ENCODE results near the gene MAP3K5.

MAP3K5 gene

GRCh38 chr6:136669299-136669699 is 123.0 kb downstream of the MAP3K5 start:
- 95 to 96% methylated on average over 3 of the region's 3 CpGs for WGBS, 2 experiments
- H3K27me3 ChIP-seq (ENCODE audit: control insufficient read depth, insufficient read depth, low read length, poor library complexity, severe bottlenecking): no peaks in the 10 kb centered on the region
- H3K36me3 ChIP-seq (ENCODE audit: control insufficient read depth, insufficient read depth, low read length): no peaks in the 10 kb centered on the region
- no peak overlapping the region for H3K4me3 ChIP-seq (ENCODE audit: insufficient read depth, low read depth, low read length)
- H3K9me3 ChIP-seq (ENCODE audit: control insufficient read depth, low read length): no peaks in the 10 kb centered on the region
- H3K27ac ChIP-seq (ENCODE audit: insufficient read depth, low read depth, low read length, poor library complexity, severe bottlenecking): no peak overlapping the region
- no peaks in the 10 kb centered on the region for H3K4me1 ChIP-seq (ENCODE audit: control insufficient read depth, insufficient read depth, low read length)

GRCh38 chr6:136668571-136668970 is 123.7 kb downstream of the MAP3K5 start:
- H3K36me3 ChIP-seq (ENCODE audit: control insufficient read depth, insufficient read depth, low read length): no peaks in the 10 kb centered on the region

GRCh38 chr6:136666041-136666440 is 126.2 kb downstream of the MAP3K5 start:
- Histone ChIP-seq H3K27me3 (ENCODE audit: control insufficient read depth, insufficient read depth, low read length, poor library complexity, severe bottlenecking) (no peaks in the 10 kb centered on the region), H3K9me3 (ENCODE audit: control insufficient read depth, low read length) (no peaks in the 10 kb centered on the region), H3K27ac (ENCODE audit: insufficient read depth, low read depth, low read length, poor library complexity, severe bottlenecking) (no peak overlapping the region), H3K4me1 (ENCODE audit: control insufficient read depth, insufficient read depth, low read length) (no peaks in the 10 kb centered on the region), H3K4me3 (ENCODE audit: insufficient read depth, low read depth, low read length) (no peak overlapping the region), H3K36me3 (ENCODE audit: control insufficient read depth, insufficient read depth, low read length) (no peaks in the 10 kb centered on the region)
- WGBS, 2 experiments: 100% methylated on average over 1 of the region's 1 CpG

More at GRCh38 chr6:136668571-136668970, 123.7 kb downstream of the MAP3K5 start:
- 90% methylated on average over 3 of the region's 3 CpGs for WGBS, 2 experiments
- H3K4me1 ChIP-seq (ENCODE audit: control insufficient read depth, insufficient read depth, low read length): no peaks in the 10 kb centered on the region
- no peak overlapping the region for H3K27ac ChIP-seq (ENCODE audit: insufficient read depth, low read depth, low read length, poor library complexity, severe bottlenecking)
- H3K9me3 ChIP-seq (ENCODE audit: control insufficient read depth, low read length): no peaks in the 10 kb centered on the region
- no peak overlapping the region for H3K4me3 ChIP-seq (ENCODE audit: insufficient read depth, low read depth, low read length)
- no peaks in the 10 kb centered on the region for H3K27me3 ChIP-seq (ENCODE audit: control insufficient read depth, insufficient read depth, low read length, poor library complexity, severe bottlenecking)

- H3K27me3 ChIP-seq (ENCODE audit: control insufficient read depth, insufficient read depth, low read length, poor library complexity, severe bottlenecking): no peaks in the 10 kb centered on the region
- no peak overlapping the region for H3K4me3 ChIP-seq (ENCODE audit: insufficient read depth, low read depth, low read length)
- H3K4me1 ChIP-seq (ENCODE audit: control insufficient read depth, insufficient read depth, low read length): no peaks in the 10 kb centered on the region
- H3K27ac ChIP-seq (ENCODE audit: insufficient read depth, low read depth, low read length, poor library complexity, severe bottlenecking): no peak overlapping the region
- H3K9me3 ChIP-seq (ENCODE audit: control insufficient read depth, low read length): no peaks in the 10 kb centered on the region
- 87 to 100% methylated on average over 1 to 3 of the region's 3 CpGs for WGBS, 2 experiments
- H3K36me3 ChIP-seq (ENCODE audit: control insufficient read depth, insufficient read depth, low read length): no peaks in the 10 kb centered on the region
Observed at GRCh38 chr6:136662347-136663237, 129.7 kb downstream of the MAP3K5 start.

GRCh38 chr6:136660727-136661126 is 131.6 kb downstream of the MAP3K5 start:
- H3K27me3 ChIP-seq (ENCODE audit: control insufficient read depth, insufficient read depth, low read length, poor library complexity, severe bottlenecking): no peaks in the 10 kb centered on the region
- no peaks in the 10 kb centered on the region for H3K4me1 ChIP-seq (ENCODE audit: control insufficient read depth, insufficient read depth, low read length)
- 83 to 88% methylated on average over 1 of the region's 1 CpG for WGBS, 2 experiments
- H3K36me3 ChIP-seq (ENCODE audit: control insufficient read depth, insufficient read depth, low read length): no peaks in the 10 kb centered on the region
- no peaks in the 10 kb centered on the region for H3K9me3 ChIP-seq (ENCODE audit: control insufficient read depth, low read length)
- H3K4me3 ChIP-seq (ENCODE audit: insufficient read depth, low read depth, low read length): no peak overlapping the region
- H3K27ac ChIP-seq (ENCODE audit: insufficient read depth, low read depth, low read length, poor library complexity, severe bottlenecking): no peak overlapping the region

- Histone ChIP-seq H3K9me3 (ENCODE audit: control insufficient read depth, low read length) (no peaks in the 10 kb centered on the region), H3K4me1 (ENCODE audit: control insufficient read depth, insufficient read depth, low read length) (no peaks in the 10 kb centered on the region)
- WGBS, 2 experiments: 91 to 94% methylated on average over 4 of the region's 6 CpGs
Observed at GRCh38 chr6:136659991-136660499, 132.2 kb downstream of the MAP3K5 start.

GRCh38 chr6:136658711-136659110 is 133.6 kb downstream of the MAP3K5 start:
- WGBS, 2 experiments: 95 to 100% methylated on average over 1 to 2 of the region's 2 CpGs
- no peaks in the 10 kb centered on the region for H3K36me3 ChIP-seq (ENCODE audit: control insufficient read depth, insufficient read depth, low read length)
- no peaks in the 10 kb centered on the region for H3K9me3 ChIP-seq (ENCODE audit: control insufficient read depth, low read length)
- no peak overlapping the region for H3K27ac ChIP-seq (ENCODE audit: insufficient read depth, low read depth, low read length, poor library complexity, severe bottlenecking)
- no peaks in the 10 kb centered on the region for H3K27me3 ChIP-seq (ENCODE audit: control insufficient read depth, insufficient read depth, low read length, poor library complexity, severe bottlenecking)
- H3K4me3 ChIP-seq (ENCODE audit: insufficient read depth, low read depth, low read length): no peak overlapping the region
- no peaks in the 10 kb centered on the region for H3K4me1 ChIP-seq (ENCODE audit: control insufficient read depth, insufficient read depth, low read length)

More at GRCh38 chr6:136659991-136660499, 132.2 kb downstream of the MAP3K5 start:
- Histone ChIP-seq H3K27ac (ENCODE audit: insufficient read depth, low read depth, low read length, poor library complexity, severe bottlenecking) (no peak overlapping the region), H3K4me3 (ENCODE audit: insufficient read depth, low read depth, low read length) (no peak overlapping the region), H3K27me3 (ENCODE audit: control insufficient read depth, insufficient read depth, low read length, poor library complexity, severe bottlenecking) (no peaks in the 10 kb centered on the region), H3K36me3 (ENCODE audit: control insufficient read depth, insufficient read depth, low read length) (no peaks in the 10 kb centered on the region)

GRCh38 chr6:136657666-136658065 is 134.6 kb downstream of the MAP3K5 start:
- Histone ChIP-seq H3K36me3 (ENCODE audit: control insufficient read depth, insufficient read depth, low read length) (no peaks in the 10 kb centered on the region), H3K9me3 (ENCODE audit: control insufficient read depth, low read length) (no peaks in the 10 kb centered on the region), H3K27me3 (ENCODE audit: control insufficient read depth, insufficient read depth, low read length, poor library complexity, severe bottlenecking) (no peaks in the 10 kb centered on the region), H3K27ac (ENCODE audit: insufficient read depth, low read depth, low read length, poor library complexity, severe bottlenecking) (no peak overlapping the region), H3K4me3 (ENCODE audit: insufficient read depth, low read depth, low read length) (no peak overlapping the region), H3K4me1 (ENCODE audit: control insufficient read depth, insufficient read depth, low read length) (no peaks in the 10 kb centered on the region)
- WGBS, 2 experiments: 91% methylated on average over 4 of the region's 4 CpGs

- Histone ChIP-seq H3K4me3 (ENCODE audit: insufficient read depth, low read depth, low read length) (no peak overlapping the region), H3K4me1 (ENCODE audit: control insufficient read depth, insufficient read depth, low read length) (no peaks in the 10 kb centered on the region), H3K27ac (ENCODE audit: insufficient read depth, low read depth, low read length, poor library complexity, severe bottlenecking) (no peak overlapping the region), H3K36me3 (ENCODE audit: control insufficient read depth, insufficient read depth, low read length) (no peaks in the 10 kb centered on the region), H3K27me3 (ENCODE audit: control insufficient read depth, insufficient read depth, low read length, poor library complexity, severe bottlenecking) (no peaks in the 10 kb centered on the region), H3K9me3 (ENCODE audit: control insufficient read depth, low read length) (no peaks in the 10 kb centered on the region)
- WGBS, 2 experiments: 83 to 100% methylated on average over 1 of the region's 1 CpG
Observed at GRCh38 chr6:136656121-136656520, 136.2 kb downstream of the MAP3K5 start.

GRCh38 chr6:136655239-136656014 is 136.8 kb downstream of the MAP3K5 start:
- Histone ChIP-seq H3K9me3 (ENCODE audit: control insufficient read depth, low read length) (no peaks in the 10 kb centered on the region), H3K27me3 (ENCODE audit: control insufficient read depth, insufficient read depth, low read length, poor library complexity, severe bottlenecking) (no peaks in the 10 kb centered on the region), H3K27ac (ENCODE audit: insufficient read depth, low read depth, low read length, poor library complexity, severe bottlenecking) (no peak overlapping the region), H3K36me3 (ENCODE audit: control insufficient read depth, insufficient read depth, low read length) (no peaks in the 10 kb centered on the region), H3K4me1 (ENCODE audit: control insufficient read depth, insufficient read depth, low read length) (no peaks in the 10 kb centered on the region), H3K4me3 (ENCODE audit: insufficient read depth, low read depth, low read length) (no peak overlapping the region)
- WGBS, 2 experiments: 91 to 95% methylated on average over 5 to 6 of the region's 6 CpGs

All from ectodermal cell (in vitro differentiated cells).